Mesenchymal stem cell (in vitro differentiated cells and primary cell): ENCODE results near the gene AOAH.

ENCODE experiments used
- DNase-seq: peaks from one replicate; pipeline ENCODE4 v3.0.0-alpha.2; 2013
- H2AFZ ChIP-seq: one replicate; pipeline ENCODE4 v1.6.1; 2013; ENCODE audit warnings: low read depth, mild to moderate bottlenecking, control low read depth, inconsistent platforms, low read length, moderate library complexity
- H2AK5ac ChIP-seq: 2 replicates; pipeline ENCODE4 v1.6.1; 2013; ENCODE audit warnings: low read length, moderate library complexity, mild to moderate bottlenecking, inconsistent platforms; ENCODE audit not compliant: severe bottlenecking
- H2BK120ac ChIP-seq: one replicate; pipeline ENCODE4 v1.6.1; 2013; ENCODE audit warnings: low read depth, mild to moderate bottlenecking, inconsistent platforms, low read length, moderate library complexity
- H2BK12ac ChIP-seq, 2 experiments: one replicate each; pipeline ENCODE4 v1.6.1; 2013; ENCODE audit warnings: inconsistent platforms in 2 of 2, low read length in 2 of 2, mild to moderate bottlenecking in 2 of 2, moderate library complexity in 2 of 2, control low read depth in 1 of 2
- H2BK15ac ChIP-seq: one replicate; pipeline ENCODE4 v1.6.1; 2013; ENCODE audit warnings: mild to moderate bottlenecking, low read depth, inconsistent platforms; ENCODE audit not compliant: poor library complexity, severe bottlenecking
- H2BK5ac ChIP-seq: 2 replicates; pipeline ENCODE4 v1.6.1; 2013; ENCODE audit warnings: low read depth, mild to moderate bottlenecking, low read length, control low read depth, inconsistent platforms; ENCODE audit not compliant: poor library complexity, severe bottlenecking
- H3K14ac ChIP-seq, 2 experiments: one replicate each; pipeline ENCODE4 v1.6.1; 2013; ENCODE audit warnings: inconsistent platforms in 2 of 2, low read length in 2 of 2, control low read depth in 1 of 2, mild to moderate bottlenecking in 1 of 2, moderate library complexity in 1 of 2
- H3K18ac ChIP-seq, 2 experiments: one replicate each; pipeline ENCODE4 v1.6.1; 2013; ENCODE audit warnings: inconsistent platforms in 2 of 2, low read length in 2 of 2, control low read depth in 1 of 2, low read depth in 1 of 2, mild to moderate bottlenecking in 1 of 2
- H3K23ac ChIP-seq, 2 experiments: one replicate each; pipeline ENCODE4 v1.6.1; 2013; ENCODE audit warnings: inconsistent platforms in 2 of 2, low read length in 2 of 2, mild to moderate bottlenecking in 2 of 2, moderate library complexity in 2 of 2, control low read depth in 1 of 2
- H3K27ac ChIP-seq: 2 replicates; pipeline ENCODE4 v1.5.1; 2013; ENCODE audit warnings: mild to moderate bottlenecking, moderate library complexity, low read length, control low read depth, inconsistent platforms; ENCODE audit not compliant: poor library complexity, severe bottlenecking
- H3K27me3 ChIP-seq, 2 experiments: 2 replicates each; pipeline versions ENCODE4 v1.6.1 to v1.7.0; 2013; ENCODE audit warnings: low read length in 2 of 2, mild to moderate bottlenecking in 2 of 2, moderate library complexity in 2 of 2, control low read depth in 1 of 2, inconsistent platforms in 1 of 2; ENCODE audit not compliant: control insufficient read depth in 1 of 2, insufficient read depth in 1 of 2
- H3K36me3 ChIP-seq, 2 experiments: 2 replicates each; pipeline versions ENCODE4 v1.6.1 to v1.7.0; 2013; ENCODE audit warnings: low read length in 2 of 2, control low read depth in 1 of 2, inconsistent platforms in 1 of 2, low read depth in 1 of 2, mild to moderate bottlenecking in 1 of 2; ENCODE audit not compliant: insufficient read depth in 2 of 2, control insufficient read depth in 1 of 2
- H3K4ac ChIP-seq, 2 experiments: one replicate each; pipeline ENCODE4 v1.6.1; 2013; ENCODE audit warnings: inconsistent platforms in 2 of 2, low read length in 2 of 2, mild to moderate bottlenecking in 2 of 2, moderate library complexity in 2 of 2, control low read depth in 1 of 2, low read depth in 1 of 2
- H3K4me1 ChIP-seq: 2 replicates; pipeline ENCODE4 v1.6.1; 2013; ENCODE audit warnings: low read depth, low read length, control low read depth; ENCODE audit not compliant: control insufficient read depth, insufficient read depth
- H3K4me2 ChIP-seq: 2 replicates; pipeline ENCODE4 v1.6.1; 2013; ENCODE audit warnings: low read length, mild to moderate bottlenecking, inconsistent platforms; ENCODE audit not compliant: poor library complexity, severe bottlenecking
- H3K4me3 ChIP-seq, 2 experiments: 2 replicates each; pipeline versions ENCODE4 v1.5.1 to v1.7.0; 2013; ENCODE audit warnings: low read length in 2 of 2, mild to moderate bottlenecking in 2 of 2, control low read depth in 1 of 2, low read depth in 1 of 2; ENCODE audit not compliant: insufficient read depth in 1 of 2
- H3K79me1 ChIP-seq: replicated peaks from 2 replicates; pipeline ENCODE4 v1.6.1; 2013; ENCODE audit warnings: mild to moderate bottlenecking, control low read depth, low read length, inconsistent platforms; ENCODE audit not compliant: poor library complexity, severe bottlenecking
- H3K9ac ChIP-seq: 2 replicates; pipeline ENCODE4 v1.7.0; 2013; ENCODE audit warnings: mild to moderate bottlenecking, low read length, moderate library complexity
- H3K9me3 ChIP-seq: 2 replicates; pipeline ENCODE4 v1.7.0; 2013; ENCODE audit warnings: mild to moderate bottlenecking, low read length; ENCODE audit not compliant: control insufficient read depth
- H4K8ac ChIP-seq: one replicate; pipeline ENCODE4 v1.6.1; 2013; ENCODE audit warnings: inconsistent platforms, mild to moderate bottlenecking, low read length, moderate library complexity
- H4K91ac ChIP-seq: one replicate; pipeline ENCODE4 v1.6.1; 2013; ENCODE audit warnings: mild to moderate bottlenecking, low read length, inconsistent platforms
- WGBS: methylation state at CpG from one replicate; pipeline ENCODE4 v1.1.7; 2013; ENCODE audit warnings: mixed read lengths; 5-methylcytosine and 5-hydroxymethylcytosine counted together

Gene AOAH

DNA sequence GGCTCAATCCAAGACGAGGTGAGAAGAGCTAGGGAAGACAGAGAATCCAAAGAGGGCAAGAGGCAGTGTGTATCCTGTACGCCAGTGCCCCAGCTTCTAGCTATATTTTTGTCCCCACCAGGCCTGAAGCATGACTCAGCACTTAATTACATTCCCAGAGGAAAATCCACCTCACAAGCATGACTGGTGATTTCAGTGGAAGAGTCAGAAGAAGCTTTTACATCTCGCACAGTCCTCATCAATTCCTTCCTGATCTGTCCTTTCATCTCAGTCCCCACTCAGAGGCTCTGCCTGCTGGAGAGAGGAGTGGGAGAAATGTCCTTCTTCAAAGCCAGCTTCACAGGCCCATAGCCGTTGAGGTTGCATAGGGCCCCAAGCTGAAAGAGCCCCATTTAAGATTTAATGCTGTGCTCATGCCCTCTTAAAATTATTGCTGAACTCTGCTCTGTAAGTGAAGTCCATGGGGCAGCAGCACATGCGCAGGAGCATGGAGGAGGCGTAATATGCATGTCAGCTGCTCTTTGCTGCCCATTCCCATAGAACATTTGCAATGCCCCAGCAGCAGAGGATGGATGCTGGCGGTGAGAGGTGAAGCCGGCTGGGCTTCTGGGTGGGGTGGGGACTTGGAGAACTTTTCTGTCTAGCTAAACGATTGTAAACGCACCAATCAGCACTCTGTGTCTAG is 39.0 kb upstream of the AOAH start:
- no peak overlapping the region for H2AK5ac ChIP-seq
- no peak overlapping the region for H3K27ac ChIP-seq
- no peak overlapping the region for H2BK120ac ChIP-seq
- H3K4ac ChIP-seq = no peak overlapping the region
- DNase-seq = peak; percentile 34
- H3K36me3 ChIP-seq = no peaks in the 10 kb centered on the region
- no peak overlapping the region for H3K23ac ChIP-seq
- no peak overlapping the region for H4K91ac ChIP-seq
- 84% methylated on average over 8 of the region's 10 CpGs for WGBS
- no peak overlapping the region for H2BK12ac ChIP-seq
- H3K18ac ChIP-seq = no peak overlapping the region
- no peaks in the 10 kb centered on the region for H3K79me1 ChIP-seq
- no peaks in the 10 kb centered on the region for H3K27me3 ChIP-seq
- no peak overlapping the region for H3K14ac ChIP-seq
- no peak overlapping the region for H2BK5ac ChIP-seq
- no peak overlapping the region for H3K4me2 ChIP-seq
- H3K9ac ChIP-seq = no peak overlapping the region
- H3K9me3 ChIP-seq = peaks cover 4% of the 10 kb centered on the region
- H2BK15ac ChIP-seq = no peak overlapping the region
- no peak overlapping the region for H2AFZ ChIP-seq
- no peak overlapping the region for H4K8ac ChIP-seq
- H3K4me1 ChIP-seq = peaks cover 3% of the 10 kb centered on the region
- no peak overlapping the region for H3K4me3 ChIP-seq

DNA sequence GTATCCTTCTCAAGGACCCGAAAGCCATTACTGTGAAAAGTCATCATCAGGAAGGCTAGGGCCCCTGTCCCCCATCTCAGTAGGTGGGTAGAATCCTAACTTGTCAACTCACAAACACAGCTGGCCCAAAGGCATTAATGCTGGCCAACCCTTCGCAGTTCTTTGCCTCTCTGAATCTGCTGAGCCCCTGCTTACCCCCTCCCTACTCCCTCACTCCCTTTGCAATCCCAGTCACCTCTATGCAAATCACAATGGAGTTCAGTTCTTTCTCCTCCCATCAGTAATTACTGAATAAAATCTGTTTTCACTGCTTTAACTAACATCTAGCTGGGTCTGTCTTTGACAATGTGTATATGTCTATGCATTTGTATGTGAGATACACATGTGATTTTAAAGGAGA is 38.1 kb upstream of the AOAH start:
- Histone ChIP-seq H3K4me1 (peaks cover 3% of the 10 kb centered on the region), H3K9ac (no peak overlapping the region), H3K18ac (no peak overlapping the region), H3K9me3 (peaks cover 4% of the 10 kb centered on the region), H2BK120ac (no peak overlapping the region), H2BK12ac (no peak overlapping the region), H3K4me2 (no peak overlapping the region), H2AK5ac (no peak overlapping the region), H3K4me3 (no peak overlapping the region), H3K36me3 (no peaks in the 10 kb centered on the region), H3K14ac (no peak overlapping the region), H3K27me3 (no peaks in the 10 kb centered on the region), H3K27ac (no peak overlapping the region), H4K91ac (no peak overlapping the region), H2BK15ac (no peak overlapping the region), H3K79me1 (no peaks in the 10 kb centered on the region), H3K23ac (no peak overlapping the region), H2AFZ (no peak overlapping the region), H2BK5ac (no peak overlapping the region), H4K8ac (no peak overlapping the region), H3K4ac (no peak overlapping the region)
- no peak for DNase-seq
- 86% methylated on average over 2 of the region's 2 CpGs for WGBS

DNA sequence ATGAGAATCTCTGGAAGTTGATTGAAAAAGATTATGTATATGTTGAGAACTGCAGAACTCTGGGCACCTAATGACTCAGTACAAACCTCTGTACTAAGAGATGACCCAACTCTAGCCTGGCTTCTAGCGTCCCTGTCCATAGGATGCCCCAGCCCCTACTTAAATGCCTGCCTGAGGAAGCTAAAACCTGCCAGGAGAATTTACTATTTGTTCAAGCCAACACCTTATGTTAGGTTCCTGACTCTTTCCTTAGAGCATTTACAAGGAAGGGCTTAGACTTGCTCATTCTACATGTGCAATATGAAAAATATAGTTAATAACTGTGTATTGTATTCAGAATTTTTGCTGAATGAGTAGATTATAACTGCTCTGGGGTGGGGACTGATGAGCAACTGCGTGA is 37.5 kb upstream of the AOAH start:
- no peaks in the 10 kb centered on the region for H3K79me1 ChIP-seq
- H2AK5ac ChIP-seq = no peak overlapping the region
- H3K4me2 ChIP-seq = no peak overlapping the region
- H3K4me3 ChIP-seq = no peak overlapping the region
- H3K4me1 ChIP-seq = peaks cover 3% of the 10 kb centered on the region
- H3K14ac ChIP-seq = no peak overlapping the region
- H3K9ac ChIP-seq = no peak overlapping the region
- 96% methylated on average over 1 of the region's 2 CpGs for WGBS
- no peaks in the 10 kb centered on the region for H3K36me3 ChIP-seq
- no peak for DNase-seq
- no peak overlapping the region for H2BK5ac ChIP-seq
- H3K27me3 ChIP-seq = no peaks in the 10 kb centered on the region
- no peak overlapping the region for H2BK120ac ChIP-seq
- H3K27ac ChIP-seq = no peak overlapping the region
- peaks cover 4% of the 10 kb centered on the region for H3K9me3 ChIP-seq
- no peak overlapping the region for H4K8ac ChIP-seq
- no peak overlapping the region for H3K4ac ChIP-seq
- H4K91ac ChIP-seq = no peak overlapping the region
- no peak overlapping the region for H2AFZ ChIP-seq
- no peak overlapping the region for H2BK15ac ChIP-seq
- no peak overlapping the region for H2BK12ac ChIP-seq
- no peak overlapping the region for H3K18ac ChIP-seq
- no peak overlapping the region for H3K23ac ChIP-seq

DNA sequence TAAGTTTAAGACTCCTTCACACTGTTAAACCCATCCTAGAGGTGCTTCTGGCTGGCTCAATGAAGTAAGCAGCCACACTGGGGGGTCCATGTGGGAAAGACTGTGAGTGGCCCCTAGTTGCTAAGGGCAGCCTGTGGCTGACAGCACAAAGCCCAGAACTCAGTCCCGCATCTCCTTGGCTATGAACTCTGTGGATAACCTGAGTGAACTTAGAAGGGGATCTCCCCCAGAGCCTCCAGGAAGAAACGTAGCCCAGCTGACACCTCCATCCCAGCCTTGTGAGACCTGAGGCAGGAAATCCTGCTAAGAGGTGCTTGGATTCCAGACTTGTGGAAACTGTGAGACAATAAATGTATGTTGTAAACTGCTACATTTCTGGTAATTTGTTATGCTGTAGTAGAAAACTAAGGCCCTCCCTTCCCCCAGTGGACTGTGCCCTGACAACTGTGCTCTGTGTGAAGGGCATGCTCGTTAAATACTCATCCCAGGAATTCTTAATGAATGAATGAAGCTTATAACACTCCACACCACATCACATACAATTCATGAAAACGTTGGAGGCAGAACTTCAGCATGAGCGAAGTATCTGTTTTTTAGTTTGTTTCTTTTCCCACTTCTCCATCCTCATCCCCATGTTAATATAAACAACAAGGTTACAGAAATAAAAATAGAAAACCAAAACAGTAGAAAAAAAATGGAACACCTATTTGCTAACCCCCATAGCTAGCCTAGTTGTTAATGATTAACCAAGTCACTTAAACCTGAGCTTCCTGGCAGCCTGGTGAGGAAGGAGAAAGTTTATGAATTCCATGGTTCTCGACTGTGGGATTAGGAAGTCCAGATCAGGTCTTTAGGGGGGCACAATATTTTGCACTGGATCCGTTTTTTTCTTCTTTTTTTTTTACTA is 36.8 kb upstream of the AOAH start:
- H3K36me3 ChIP-seq = no peaks in the 10 kb centered on the region
- H2AK5ac ChIP-seq = no peak overlapping the region
- no peaks in the 10 kb centered on the region for H3K79me1 ChIP-seq
- H3K4me3 ChIP-seq = no peak overlapping the region
- no peak for DNase-seq
- no peak overlapping the region for H3K18ac ChIP-seq
- H3K9ac ChIP-seq = no peak overlapping the region
- peaks cover 3% of the 10 kb centered on the region for H3K4me1 ChIP-seq
- H2BK120ac ChIP-seq = no peak overlapping the region
- no peak overlapping the region for H3K23ac ChIP-seq
- WGBS = 84% methylated on average over 7 of the region's 7 CpGs
- peaks cover 4% of the 10 kb centered on the region for H3K9me3 ChIP-seq
- H2BK15ac ChIP-seq = no peak overlapping the region
- H4K91ac ChIP-seq = no peak overlapping the region
- no peak overlapping the region for H3K14ac ChIP-seq
- H3K27me3 ChIP-seq = no peaks in the 10 kb centered on the region
- H2BK12ac ChIP-seq = no peak overlapping the region
- no peak overlapping the region for H3K4ac ChIP-seq
- H3K27ac ChIP-seq = no peak overlapping the region
- H2AFZ ChIP-seq = no peak overlapping the region
- H3K4me2 ChIP-seq = no peak overlapping the region
- no peak overlapping the region for H4K8ac ChIP-seq
- H2BK5ac ChIP-seq = no peak overlapping the region
